HepG2 (cell line): ENCODE measurements around the gene TRIM31. TPM values are rescaled to one million over a fixed set of nuclear protein-coding genes. Genes with fewer than 3 reads are reported as not detected.

Experiments used
- AHDC1 ChIP-seq: sonication (generic); formaldehyde crosslinking; IDR thresholded peaks from 2 replicates; pipeline ENCODE4 v1.5.1; 2020; ENCODE audit warnings: mild to moderate bottlenecking, missing genetic modification reagents, borderline replicate concordance
- CENPBD1 ChIP-seq: sonication (generic); formaldehyde crosslinking; IDR thresholded peaks from 2 replicates; pipeline ENCODE4 v1.8.0; 2022; ENCODE audit warnings: missing genetic modification reagents, low read depth, mild to moderate bottlenecking, borderline replicate concordance
- DNMT1 ChIP-seq: sonication (generic); formaldehyde crosslinking; IDR thresholded peaks from 2 replicates; pipeline ENCODE4 v1.5.1; 2020; ENCODE audit warnings: mild to moderate bottlenecking, missing genetic modification reagents
- DPF2 ChIP-seq: sonication (generic); formaldehyde crosslinking; IDR thresholded peaks from 2 replicates; pipeline ENCODE4 v1.4.0; 2020; ENCODE audit warnings: mild to moderate bottlenecking, low read depth, missing genetic modification reagents, borderline replicate concordance
- GPBP1L1 ChIP-seq: sonication (generic); formaldehyde crosslinking; IDR thresholded peaks from 2 replicates; pipeline ENCODE4 v1.5.0; 2020; ENCODE audit warnings: mild to moderate bottlenecking, missing genetic modification reagents
- HIVEP1 ChIP-seq: sonication (generic); formaldehyde crosslinking; IDR thresholded peaks from 2 replicates; pipeline ENCODE4 v1.4.0; 2020; ENCODE audit warnings: mild to moderate bottlenecking, missing genetic modification reagents
- HOXA9 ChIP-seq: sonication (generic); formaldehyde crosslinking; IDR thresholded peaks from 2 replicates; pipeline ENCODE4 v1.8.1; 2022; ENCODE audit warnings: missing genetic modification reagents, mild to moderate bottlenecking, moderate library complexity, borderline replicate concordance
- MLLT10 ChIP-seq: sonication (generic); formaldehyde crosslinking; IDR thresholded peaks from 2 replicates; pipeline ENCODE4 v1.4.0; 2020; ENCODE audit warnings: missing genetic modification reagents
- PHB2 ChIP-seq: fragments of 450-650 bp; IDR thresholded peaks from 2 replicates; pipeline ENCODE4 v1.6.1; 2018; ENCODE audit not compliant: partially characterized antibody
- RAD51 ChIP-seq: fragments of 450-650 bp; IDR thresholded peaks from 2 replicates; pipeline ENCODE4 v1.6.1; 2016; ENCODE audit warnings: borderline replicate concordance
- TMF1 ChIP-seq: sonication (generic); formaldehyde crosslinking; IDR thresholded peaks from 2 replicates; pipeline ENCODE4 v1.8.1; 2022; ENCODE audit warnings: low read depth, missing genetic modification reagents
- ZBTB38 ChIP-seq: sonication (generic); formaldehyde crosslinking; IDR thresholded peaks from 2 replicates; pipeline ENCODE4 v1.5.1; 2020; ENCODE audit warnings: mild to moderate bottlenecking, missing genetic modification reagents
- ZNF274 ChIP-seq: sonication (generic); formaldehyde crosslinking; IDR thresholded peaks from 2 replicates; pipeline ENCODE4 v1.5.1; 2020; ENCODE audit warnings: mild to moderate bottlenecking, missing genetic modification reagents
- ZNF350 ChIP-seq: sonication (generic); formaldehyde crosslinking; IDR thresholded peaks from 2 replicates; pipeline ENCODE4 v1.4.0; 2020; ENCODE audit warnings: mild to moderate bottlenecking, low read depth, missing genetic modification reagents, borderline replicate concordance
- ZNF382 ChIP-seq: sonication (generic); formaldehyde crosslinking; IDR thresholded peaks from 2 replicates; pipeline ENCODE4 v1.5.0; 2020; ENCODE audit warnings: missing genetic modification reagents, mild to moderate bottlenecking, borderline replicate concordance
- ZNF501 ChIP-seq: sonication (generic); formaldehyde crosslinking; IDR thresholded peaks from 2 replicates; pipeline ENCODE4 v1.5.1; 2020; ENCODE audit warnings: mild to moderate bottlenecking, moderate library complexity, missing genetic modification reagents
- ZNF724P ChIP-seq: sonication (generic); formaldehyde crosslinking; IDR thresholded peaks from 2 replicates; pipeline ENCODE4 v1.8.0; 2022; ENCODE audit warnings: missing genetic modification reagents, borderline replicate concordance
- ZNF768 ChIP-seq: sonication (generic); formaldehyde crosslinking; IDR thresholded peaks from 2 replicates; pipeline ENCODE4 v1.4.0; 2020; ENCODE audit warnings: missing genetic modification reagents
- polyA plus RNA-seq, 8 experiments: library from polyadenylated mRNA; depleted of rRNA in 3 of 8; stranded (reverse) in 7 of 8; unstranded in 1 of 8; fragments of >200 nt; fragmentation: Illumina TruSeq in 4 of 8; extraction: Trizol in 4 of 8; gene quantifications; 2 replicates each; pipeline versions ENCODE4 v1.2.1 to v1.2.3, GENCODE V29; 2011 to 2016; ENCODE audit warnings: low read depth in 4 of 8, missing spikeins in 1 of 8, mixed read lengths in 1 of 8; ENCODE audit not compliant: insufficient read depth in 1 of 8
- total RNA-seq, 5 experiments: library from RNA; depleted of rRNA; stranded (reverse); fragments of >200 nt; fragmentation: Illumina TruSeq; extraction: Trizol; gene quantifications; 2 replicates each; pipeline ENCODE4 v1.2.3, GENCODE V29; 2016; ENCODE audit warnings: low read depth in 1 of 5

Gene TRIM31
- total and polyA plus RNA-seq, 2 of the 13 experiments (the other 11 are each of a cell fraction or from before 2014, with no cell fraction given), result 0.13 to 0.51 TPM

GRCh38 chr6:30075790-30076732 is 36.8 kb downstream of the TRIM31 start (continued):
- no peak; the same call in 1 of the 2 replicates for TF ChIP-seq ZNF501 (CRISPR knock-in tag)
- TF ChIP-seq DPF2 (CRISPR knock-in tag), result no peak
- TF ChIP-seq ZNF768 (CRISPR knock-in tag), result no peak
- TF ChIP-seq CENPBD1 (CRISPR knock-in tag), result no peak
- no peak; the same call in 1 of the 2 replicates for TF ChIP-seq ZBTB38
- no peak for TF ChIP-seq MLLT10 (CRISPR knock-in tag)
- TF ChIP-seq PHB2, result no peak
- TF ChIP-seq ZNF724P (CRISPR knock-in tag), result no peak
- TF ChIP-seq ZNF274, result no peak
- TF ChIP-seq ZNF382 (CRISPR knock-in tag), result no peak
- TF ChIP-seq GPBP1L1, result no peak
- TF ChIP-seq HIVEP1 (CRISPR knock-in tag), result no peak
- peak; percentile 65; the same call in 1 of the 2 replicates for TF ChIP-seq HOXA9 (CRISPR knock-in tag)
- TF ChIP-seq AHDC1 (CRISPR knock-in tag), result no peak
- TF ChIP-seq DNMT1 (CRISPR knock-in tag), result no peak
- TF ChIP-seq ZNF350, result peak; percentile 34; the same call in 1 of the 2 replicates
- no peak for TF ChIP-seq RAD51
- TF ChIP-seq TMF1 (CRISPR knock-in tag), result no peak
